Activated gamma-delta T cell (primary cell): ENCODE measurements around the gene TULP1.
"Not testable (repeated sequence)": the region's sequence is repeated elsewhere in the genome, so short reads cannot be mapped to it uniquely, and the experiment has no call there.

ENCODE experiments used
- DNase-seq: peaks from one replicate; lab custom pipeline; 2025; lab: John Stamatoyannopoulos, UW

TULP1 gene

GRCh38 chr6:35521235-35521634 lies 8.5 kb upstream of the TULP1 start:
- DNase-seq = no peak

GRCh38 chr6:35519313-35520015 lies 6.8 kb upstream of the TULP1 start:
- no peak for DNase-seq

GRCh38 chr6:35518566-35519312 lies 6.0 kb upstream of the TULP1 start:
- DNase-seq = no peak

- DNase-seq = not testable (repeated sequence)
Observed at GRCh38 chr6:35517978-35518377, 5.3 kb upstream of the TULP1 start.

GRCh38 chr6:35516712-35517111 lies 4.0 kb upstream of the TULP1 start:
- DNase-seq = no peak

- not testable (repeated sequence) for DNase-seq
Observed at GRCh38 chr6:35515939-35516338, 3.2 kb upstream of the TULP1 start.

- no peak for DNase-seq
Observed at GRCh38 chr6:35514587-35514986, 1.9 kb upstream of the TULP1 start.

- no peak for DNase-seq
Observed at GRCh38 chr6:35512006-35512405, 690 bp downstream of the TULP1 start.

- no peak for DNase-seq
Observed at GRCh38 chr6:35511562-35511941, 1.1 kb downstream of the TULP1 start.

GRCh38 chr6:35510916-35511561 lies 1.7 kb downstream of the TULP1 start:
- no peak for DNase-seq

GRCh38 chr6:35508542-35508941 lies 4.2 kb downstream of the TULP1 start:
- DNase-seq = no peak

GRCh38 chr6:35508027-35508426 lies 4.7 kb downstream of the TULP1 start:
- DNase-seq = no peak

- DNase-seq = no peak
Observed at GRCh38 chr6:35507221-35507620, 5.5 kb downstream of the TULP1 start.

GRCh38 chr6:35506536-35506935 lies 6.2 kb downstream of the TULP1 start:
- no peak for DNase-seq

- DNase-seq = no peak
Observed at GRCh38 chr6:35505999-35506412, 6.7 kb downstream of the TULP1 start.

GRCh38 chr6:35503534-35503933 lies 9.2 kb downstream of the TULP1 start:
- no peak for DNase-seq

- no peak for DNase-seq
Observed at GRCh38 chr6:35501784-35502183, 10.9 kb downstream of the TULP1 start.

GRCh38 chr6:35500782-35501181 lies 11.9 kb downstream of the TULP1 start:
- DNase-seq = no peak

- no peak for DNase-seq
Observed at GRCh38 chr6:35499372-35499771, 13.3 kb downstream of the TULP1 start.

GRCh38 chr6:35498422-35499067 lies 14.2 kb downstream of the TULP1 start:
- DNase-seq = no peak

GRCh38 chr6:35497571-35498421 lies 14.9 kb downstream of the TULP1 start:
- DNase-seq = no peak
